ENCODE data around the gene ABHD18.
"Not testable (repeated sequence)": the region's sequence is repeated elsewhere in the genome, so short reads cannot be mapped to it uniquely, and the experiment has no call there.

The ABHD18 gene

DNA sequence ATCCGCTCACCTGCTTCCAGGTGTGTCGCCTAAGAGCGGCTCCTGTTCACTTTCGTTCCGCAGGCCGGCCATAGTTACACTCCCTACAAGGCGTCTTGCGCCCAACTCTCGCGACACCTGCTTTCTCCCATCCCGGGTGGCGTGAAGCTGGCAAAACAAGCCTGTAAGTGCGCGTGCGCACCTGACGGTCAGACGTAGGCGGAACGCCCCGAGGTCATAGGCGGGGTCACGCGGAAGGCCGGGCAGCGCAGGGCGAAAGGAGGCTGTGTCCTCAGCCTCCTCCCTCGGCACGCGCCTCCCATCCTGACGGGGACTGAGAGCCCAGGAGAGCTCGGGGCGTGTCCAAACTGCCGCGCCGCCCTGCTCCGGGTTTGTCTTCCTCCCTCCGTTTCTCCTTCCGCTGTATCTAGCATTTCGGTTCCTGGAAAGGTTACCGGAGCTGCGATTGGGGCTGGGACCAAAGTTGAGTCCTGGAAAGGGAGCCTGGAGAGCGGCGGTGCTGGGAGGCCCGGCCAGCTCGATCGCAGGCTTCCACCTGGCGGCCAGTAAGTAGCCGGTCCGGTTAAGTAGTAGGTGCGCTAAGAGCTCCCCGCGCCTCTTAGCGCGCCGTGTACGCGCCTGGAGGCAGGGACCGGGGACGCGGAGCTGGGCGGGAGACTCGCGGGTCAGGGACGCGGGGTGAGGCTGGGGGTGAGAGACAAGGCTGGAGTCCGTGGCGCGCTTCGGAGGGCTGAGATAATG, at the start of gene ABHD18, which contains the start of gene MFSD8:
Gene ABHD18, plus strand, starts transcription at position 345 of the 741 bp plus-strand sequence. CDS start 17,550 bp downstream, outside the sequence.
Gene MFSD8, minus strand, starts transcription at position 112 of the 741 bp plus-strand sequence. Its CDS starts 40 bp downstream, at position 72.
- DNase-seq = peak; percentile 72

DNA sequence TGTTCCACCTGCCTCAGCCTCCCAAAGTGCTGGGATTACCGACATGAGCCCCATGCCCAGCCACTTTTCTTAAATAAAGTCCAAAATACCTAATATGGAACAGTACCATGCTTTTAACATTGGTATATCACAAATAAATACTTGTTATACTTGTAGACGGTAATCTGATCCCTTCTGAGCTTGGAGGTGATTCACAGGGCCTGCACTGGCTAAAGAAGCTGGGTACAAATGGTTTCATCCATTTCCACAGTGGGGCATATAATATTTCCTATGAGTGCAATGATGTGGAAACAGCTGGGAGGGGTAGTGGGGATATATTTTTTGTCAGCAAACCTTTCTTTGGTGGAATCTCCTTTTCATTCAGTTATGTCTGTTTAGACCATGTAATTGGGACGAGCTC, 48.7 kb upstream of the ABHD18 start:
- no peak for DNase-seq

DNA sequence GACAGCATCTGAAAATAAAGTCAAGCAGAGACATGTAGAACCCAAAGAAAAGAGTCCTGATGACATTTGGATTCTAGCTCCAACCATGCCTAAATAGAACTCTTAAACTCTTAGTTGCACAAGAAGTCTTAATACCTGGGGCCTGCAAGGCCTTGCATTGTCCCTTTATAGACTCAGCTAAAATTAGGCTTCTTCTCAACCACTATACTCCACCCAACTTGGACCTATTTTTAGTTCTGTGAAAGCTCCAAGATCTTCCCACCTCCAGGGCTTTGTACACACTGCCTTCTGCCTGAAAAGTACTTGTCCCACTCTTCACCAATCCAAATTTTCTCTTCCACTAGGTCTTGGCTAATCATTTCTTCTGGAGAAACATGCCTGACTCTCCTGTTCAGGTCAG, 48.1 kb upstream of the ABHD18 start:
- no peak for DNase-seq

DNA sequence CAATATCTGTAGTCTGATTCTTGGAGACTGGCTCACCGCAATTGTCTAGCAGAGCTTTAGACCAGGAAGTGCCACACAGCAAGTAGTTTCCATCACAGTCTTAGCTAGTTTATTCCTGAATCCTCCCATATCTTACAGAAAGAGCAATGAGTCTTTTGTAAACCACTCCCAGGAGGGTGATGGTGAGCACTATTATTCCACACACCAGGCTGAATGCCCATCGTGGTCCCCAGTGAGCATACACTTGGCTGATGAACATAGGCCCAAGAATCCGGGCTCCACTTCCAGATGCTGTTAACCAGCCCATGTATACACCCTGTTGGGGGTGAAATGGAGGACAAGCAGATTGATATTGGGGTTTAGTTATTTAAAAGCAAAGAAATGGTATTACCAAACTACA, 44.7 kb upstream of the ABHD18 start:
- no peak for DNase-seq

DNA sequence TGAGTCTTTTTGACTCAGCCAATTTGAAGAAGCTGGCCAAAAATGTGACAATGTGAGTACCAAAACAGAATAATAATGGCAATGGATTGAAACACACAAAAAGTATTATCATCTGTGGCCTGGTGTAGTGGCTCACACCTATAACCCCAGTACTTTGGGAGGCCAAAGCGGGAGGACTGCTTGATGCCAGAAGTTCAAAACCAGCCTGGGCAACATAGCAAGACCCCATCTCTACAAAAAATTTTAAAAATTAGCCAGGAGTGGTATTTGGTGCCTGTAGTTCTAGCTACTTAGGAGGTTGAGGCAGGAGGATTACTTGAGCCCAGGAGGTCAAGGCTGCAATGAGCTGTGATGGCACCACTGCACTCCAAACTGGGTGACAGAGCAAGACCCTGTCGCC, 43.0 kb upstream of the ABHD18 start:
- no peak for DNase-seq

DNA sequence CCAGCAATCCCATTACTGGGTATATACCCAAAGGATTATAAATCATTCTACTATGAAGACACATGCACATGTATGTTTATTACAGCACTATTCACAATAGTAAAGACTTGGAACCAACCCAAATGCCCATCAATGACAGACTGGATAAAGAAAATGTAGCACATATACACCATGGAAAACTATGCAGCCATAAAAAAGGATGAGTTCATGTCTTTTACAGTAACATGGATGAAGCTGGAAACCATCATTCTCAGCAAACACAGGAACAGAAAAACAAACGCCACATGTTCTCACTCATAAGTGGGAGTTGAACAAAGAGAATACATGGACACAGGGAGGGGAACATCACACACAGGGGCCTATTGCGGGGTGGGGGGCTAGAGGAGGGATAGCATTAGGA, 39.5 kb upstream of the ABHD18 start:
- DNase-seq = not testable (repeated sequence)

DNA sequence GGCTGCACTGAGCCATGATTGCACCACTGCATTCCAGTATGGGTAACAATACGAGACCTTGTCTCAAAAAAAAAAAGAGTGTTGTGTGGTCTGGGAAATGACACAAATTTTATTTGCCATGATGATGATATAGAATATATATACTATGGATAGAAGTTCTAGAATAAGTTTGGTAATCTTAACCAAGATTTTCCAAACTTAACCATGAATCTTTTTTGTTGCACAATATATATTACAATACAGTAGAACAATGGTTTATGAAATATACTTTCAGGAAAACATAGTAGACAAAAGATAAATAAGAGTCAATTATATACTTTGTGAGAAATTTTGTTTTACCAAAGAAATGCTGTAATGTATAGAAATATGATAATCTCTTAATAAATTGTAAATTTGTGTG, 35.0 kb upstream of the ABHD18 start:
- no peak for DNase-seq

DNA sequence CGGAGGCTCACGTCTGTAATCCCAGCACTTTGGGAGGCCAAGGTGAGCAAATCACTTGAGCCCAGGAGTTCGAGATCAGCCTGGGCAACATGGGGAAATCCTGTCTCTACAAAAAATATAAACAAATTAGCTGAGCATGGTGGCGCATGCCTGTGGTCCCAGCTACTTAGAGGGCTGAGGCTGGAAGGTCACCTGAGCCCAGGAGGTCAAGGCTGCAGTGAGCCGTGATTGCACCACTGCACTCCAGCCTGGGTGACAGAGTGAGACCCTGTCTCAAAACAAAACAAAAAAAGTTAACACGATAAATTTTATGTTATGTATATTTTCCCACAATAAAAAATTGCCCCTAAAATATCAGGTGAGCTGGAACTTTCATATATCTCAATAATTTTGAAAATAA, 33.4 kb upstream of the ABHD18 start:
- not testable (repeated sequence) for DNase-seq

DNA sequence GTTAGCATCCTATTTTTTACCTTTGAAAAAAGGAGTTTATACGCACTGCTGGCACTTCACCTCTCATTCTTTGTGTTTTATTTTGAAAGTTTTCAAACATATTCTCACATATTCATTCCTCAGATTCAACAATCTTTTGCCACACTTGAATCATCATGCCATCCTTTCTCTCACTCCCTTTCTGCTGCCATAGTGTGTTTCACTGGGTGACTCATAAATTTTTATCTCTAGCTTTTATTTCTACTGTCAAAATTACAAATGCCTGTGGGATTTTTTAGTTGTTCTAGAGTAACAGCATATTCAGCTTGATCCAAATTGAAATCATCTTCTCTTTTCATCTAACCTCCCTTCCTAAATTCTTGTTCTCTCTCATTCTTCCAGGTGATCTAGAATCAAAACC, 28.2 kb upstream of the ABHD18 start:
- DNase-seq = no peak

DNA sequence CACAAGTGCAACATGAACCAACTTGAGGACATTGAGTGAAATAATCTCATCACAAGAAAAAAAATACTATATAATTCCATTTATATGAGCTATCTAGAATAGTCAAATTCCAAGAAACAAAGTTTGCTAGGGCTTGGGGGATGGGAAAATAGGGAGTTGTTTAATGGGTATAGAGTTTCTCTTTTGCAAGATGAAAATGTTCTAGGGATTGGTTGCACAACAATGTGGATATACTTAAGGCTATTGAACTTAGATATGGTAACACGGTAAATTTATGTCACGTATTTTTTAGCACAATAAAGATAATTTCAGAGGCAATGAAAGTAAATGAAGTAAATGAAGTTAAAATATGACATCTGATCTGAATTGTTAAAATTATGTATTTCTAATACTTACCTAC, 8.1 kb upstream of the ABHD18 start:
- DNase-seq = no peak

DNA sequence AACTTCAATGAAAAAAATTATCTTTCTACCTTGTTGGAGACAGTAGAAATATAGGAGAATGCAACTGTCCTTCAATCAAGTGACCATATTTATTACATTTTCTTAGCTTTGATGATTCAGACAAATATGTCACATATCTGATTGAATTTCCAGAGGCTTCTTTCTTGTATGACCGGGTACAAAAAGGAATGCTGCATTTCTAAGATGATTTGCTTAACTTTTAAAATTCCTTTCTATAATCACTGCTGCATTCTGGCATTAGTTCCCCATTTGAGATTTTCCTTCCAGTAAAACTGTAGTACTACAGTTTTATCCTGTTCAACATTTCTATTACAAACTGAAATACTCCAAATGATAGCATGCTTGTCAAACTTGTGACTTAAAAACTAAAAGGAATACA, 5.4 kb upstream of the ABHD18 start:
- DNase-seq = no peak

DNA sequence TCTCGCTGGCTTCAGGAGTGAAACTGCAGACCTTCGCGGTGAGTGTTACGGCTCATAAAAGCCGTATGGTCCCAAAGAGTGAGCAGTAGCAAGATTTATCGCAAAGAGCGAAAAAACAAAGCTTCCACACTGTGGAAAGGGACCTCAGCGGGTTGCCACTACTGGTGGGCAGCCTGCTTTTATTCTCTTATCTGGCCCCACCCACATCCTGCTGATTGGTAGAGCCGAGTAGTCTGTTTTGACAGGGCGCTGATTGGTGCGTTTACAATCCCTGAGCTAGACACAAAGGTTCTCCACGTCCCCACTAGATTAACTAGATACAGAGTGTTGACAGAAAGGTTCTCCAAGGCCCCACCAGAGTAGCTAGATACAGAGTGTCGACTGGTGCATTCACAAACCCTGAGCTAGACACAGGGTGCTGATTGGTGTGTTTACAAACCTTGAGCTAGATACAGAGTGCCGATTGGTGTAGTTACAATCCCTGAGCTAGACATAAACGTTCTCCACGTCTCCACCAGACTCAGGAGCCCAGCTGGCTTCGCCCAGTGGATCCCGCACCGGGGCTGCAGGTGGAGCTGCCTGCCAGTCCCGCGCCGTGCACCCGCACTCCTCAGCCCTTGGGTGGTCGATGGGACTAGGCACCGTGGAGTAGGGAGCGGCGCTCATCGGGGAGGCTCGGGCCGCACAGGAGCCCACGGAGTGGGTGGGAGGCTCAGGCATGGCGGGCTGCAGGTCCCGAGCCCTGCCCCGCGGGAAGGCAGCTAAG, 1.4 kb upstream of the ABHD18 start:
- not testable (repeated sequence) for DNase-seq

DNA sequence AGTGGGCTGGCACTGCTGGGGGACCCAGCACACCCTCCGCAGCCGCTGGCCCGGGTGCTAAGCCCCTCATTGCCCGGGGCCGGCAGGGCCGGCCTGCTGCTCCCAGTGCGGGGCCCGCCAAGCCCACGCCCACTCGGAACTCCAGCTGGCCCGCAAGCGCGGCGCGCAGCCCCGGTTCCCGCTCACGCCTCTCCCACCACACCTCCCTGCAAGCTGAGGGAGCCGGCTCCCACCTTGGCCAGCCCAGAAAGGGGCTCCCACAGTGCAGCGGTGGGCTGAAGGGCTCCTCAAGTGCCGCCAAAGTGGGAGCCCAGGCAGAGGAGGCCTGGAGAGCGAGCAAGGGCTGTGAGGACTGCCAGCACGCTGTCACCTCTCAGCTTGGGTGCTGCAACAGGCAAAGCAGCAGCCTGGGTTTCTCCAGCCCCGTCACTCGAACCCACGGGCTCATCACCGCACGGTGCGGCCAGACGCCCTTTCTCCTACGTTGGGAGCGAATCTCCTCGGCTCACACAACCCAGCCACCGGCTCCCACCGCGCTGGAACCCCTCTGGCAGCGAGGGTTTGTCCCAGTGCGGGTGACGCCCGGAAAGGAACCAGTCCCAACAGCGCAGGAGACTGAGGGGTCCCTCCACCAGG, 662 bp upstream of the ABHD18 start:
- DNase-seq = not testable (repeated sequence)

DNA sequence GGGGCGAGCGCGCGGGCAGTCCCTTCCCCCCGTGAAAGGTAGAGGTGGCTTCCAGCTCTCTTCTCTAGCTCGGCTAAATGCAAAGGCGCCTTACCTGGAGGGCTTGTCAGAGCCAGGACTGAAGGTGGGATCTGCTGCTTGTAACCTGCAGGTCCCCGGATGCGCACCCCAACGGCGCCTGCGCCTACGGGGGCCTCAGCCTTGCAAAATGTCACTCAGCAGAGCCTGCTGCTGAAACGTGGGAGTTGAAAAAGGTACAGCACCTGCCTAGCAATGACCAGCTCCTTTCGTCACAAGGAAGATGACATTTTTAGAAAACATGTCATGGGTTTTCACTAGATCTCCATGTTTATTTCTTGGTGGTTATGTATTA, 583 bp downstream of the ABHD18 start:
- DNase-seq = no peak

DNA sequence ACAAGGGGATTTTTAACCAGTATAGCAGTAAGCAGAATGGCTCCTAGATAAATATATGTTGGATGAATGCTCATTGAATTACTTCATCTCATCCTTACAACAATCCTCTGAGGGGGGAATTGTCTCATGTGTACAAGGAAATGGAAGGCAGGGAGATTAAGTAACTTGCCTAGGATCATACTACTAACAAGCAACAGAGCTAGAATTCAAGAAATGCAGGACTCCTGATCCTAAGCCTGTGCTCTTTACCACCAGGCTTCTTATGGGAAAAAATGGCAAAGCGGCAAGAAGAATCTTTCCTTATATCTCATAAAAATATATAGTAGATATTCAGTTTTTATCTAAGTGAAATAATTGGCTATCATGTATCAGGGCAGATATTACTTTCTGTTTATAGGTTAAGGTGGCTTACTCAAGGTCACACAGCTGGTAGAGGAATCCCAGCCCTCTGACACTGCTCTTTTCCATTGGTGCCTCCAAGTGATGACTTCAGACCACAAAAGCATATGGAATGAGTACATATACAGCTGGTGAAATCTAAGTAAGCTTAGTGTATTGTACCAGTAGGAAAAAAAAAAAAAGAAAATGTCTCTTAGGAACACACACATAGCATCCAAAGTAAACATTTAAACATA, 2.1 kb downstream of the ABHD18 start:
- no peak for DNase-seq

DNA sequence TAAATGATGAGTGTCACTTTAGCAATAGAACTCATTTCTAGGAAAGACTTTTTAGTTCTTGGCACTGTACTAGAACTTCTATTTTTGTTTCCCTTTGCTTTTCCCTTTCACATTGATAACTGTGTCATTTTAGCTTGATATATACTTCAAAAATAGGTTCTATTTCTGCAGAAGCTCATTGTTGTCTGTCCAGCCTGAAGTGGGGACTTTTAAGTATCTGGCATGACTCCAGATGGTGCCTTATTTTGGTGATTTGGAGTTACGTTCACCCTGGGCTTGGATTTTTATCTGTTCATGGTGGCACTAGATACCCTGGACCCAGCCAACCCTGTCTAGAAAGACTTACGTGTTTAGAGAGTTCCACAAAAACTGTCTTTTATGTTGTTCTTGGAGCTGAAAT, 3.4 kb downstream of the ABHD18 start:
- DNase-seq = no peak

DNA sequence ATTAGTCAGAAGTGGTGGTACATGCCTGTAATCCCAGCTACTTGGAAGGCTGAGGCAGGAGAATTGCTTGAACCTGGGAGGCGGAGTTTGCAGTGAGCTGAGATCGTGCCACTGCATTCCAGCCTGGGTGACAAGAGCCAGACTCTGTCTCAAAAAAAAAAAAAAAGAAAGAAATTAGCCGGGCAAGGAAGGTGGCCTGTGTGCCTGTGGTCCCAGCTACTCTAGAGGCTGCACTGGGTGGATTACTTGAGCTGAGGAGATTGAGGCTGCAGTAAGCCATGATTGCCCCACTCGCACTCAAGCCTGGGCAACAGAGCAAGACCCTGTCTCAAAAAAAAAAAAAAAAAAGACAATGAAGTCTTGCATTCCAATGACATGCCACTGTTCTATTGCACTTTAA, 5.7 kb downstream of the ABHD18 start:
- not testable (repeated sequence) for DNase-seq

DNA sequence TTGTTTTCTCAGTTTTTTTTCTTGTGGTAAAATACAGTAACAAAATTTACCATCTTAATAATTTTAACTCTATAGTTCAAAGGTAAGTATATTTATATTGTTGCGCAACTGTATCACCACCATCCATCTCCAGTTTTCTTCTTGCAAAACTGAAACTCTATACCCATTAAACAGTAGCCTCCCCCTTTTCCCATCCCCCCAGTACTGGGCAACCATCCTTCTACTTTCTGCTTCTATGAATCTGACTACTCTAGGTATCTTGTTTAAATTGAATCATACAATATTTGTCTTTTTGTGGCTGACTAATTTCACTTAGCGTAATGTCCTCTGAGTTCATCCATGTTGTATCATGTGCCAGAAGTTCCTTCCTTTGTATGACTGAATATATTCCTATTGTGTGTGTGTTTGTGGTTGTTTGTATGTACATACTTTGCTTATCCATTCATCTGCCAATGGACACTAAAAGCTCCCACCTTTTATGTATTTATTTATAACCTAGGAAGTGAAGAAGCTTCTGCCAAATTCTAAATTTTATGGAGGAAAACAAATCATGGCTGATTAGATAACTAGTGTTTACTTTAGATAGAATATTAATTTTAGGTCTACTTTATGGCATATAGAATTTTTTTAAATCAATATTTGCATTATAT, 10.0 kb downstream of the ABHD18 start:
- no peak for DNase-seq

DNA sequence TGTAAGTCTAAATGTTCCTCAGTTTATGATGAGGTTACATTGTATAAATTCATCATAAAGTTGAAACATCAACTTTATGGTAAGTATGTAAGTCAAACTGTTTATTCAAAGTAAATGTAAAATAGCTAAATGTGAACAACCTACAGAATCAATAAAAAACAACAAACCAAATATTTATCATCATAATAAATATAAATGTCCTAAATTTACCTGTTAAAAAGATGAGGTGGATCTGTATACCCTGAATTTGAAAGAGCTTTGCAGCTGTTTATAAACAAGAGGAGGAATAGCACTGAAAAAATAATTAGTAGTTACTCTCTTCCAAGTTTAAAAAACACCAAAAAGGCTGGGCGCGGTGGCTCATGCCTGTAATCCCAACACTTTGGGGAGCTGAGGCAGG, 13.7 kb downstream of the ABHD18 start:
- no peak for DNase-seq

DNA sequence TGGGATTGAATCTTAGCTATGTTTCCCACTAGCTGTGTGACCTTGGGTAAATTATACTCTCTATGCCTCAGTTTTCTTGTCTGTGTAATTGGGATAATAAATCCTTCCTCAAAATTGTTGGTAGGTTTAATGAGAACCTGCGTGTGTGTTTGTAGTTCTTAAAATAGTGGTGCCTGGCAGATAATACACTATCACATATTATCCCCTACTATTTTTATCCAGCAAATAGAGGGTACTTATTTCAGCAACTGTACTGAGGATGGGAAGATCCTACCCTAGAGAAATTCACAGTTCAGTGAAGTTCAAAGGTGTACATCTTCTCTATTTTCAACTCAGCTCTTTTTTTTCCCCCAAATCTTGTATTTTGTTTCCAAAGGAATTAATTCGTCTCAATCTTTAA, 17.2 kb downstream of the ABHD18 start:
- no peak for DNase-seq

DNA sequence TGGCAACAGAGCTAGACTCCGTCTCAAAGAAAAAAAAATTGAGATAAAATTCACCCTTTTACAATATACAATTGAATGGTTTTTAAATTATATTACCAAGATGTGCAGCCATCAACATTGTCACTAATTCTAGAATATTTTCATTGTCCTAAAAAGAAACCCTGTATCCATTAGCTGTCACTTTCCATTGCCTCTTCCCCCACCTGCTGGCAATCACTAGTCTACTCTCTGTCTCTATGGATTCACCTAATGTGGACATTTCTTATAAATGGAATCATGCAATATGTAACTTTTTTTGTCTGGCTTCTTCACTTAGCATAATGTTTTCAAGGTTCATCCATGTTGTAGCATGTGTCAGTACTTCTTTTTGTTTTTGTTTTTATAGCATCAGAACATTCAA, 20.8 kb downstream of the ABHD18 start:
- DNase-seq = no peak

DNA sequence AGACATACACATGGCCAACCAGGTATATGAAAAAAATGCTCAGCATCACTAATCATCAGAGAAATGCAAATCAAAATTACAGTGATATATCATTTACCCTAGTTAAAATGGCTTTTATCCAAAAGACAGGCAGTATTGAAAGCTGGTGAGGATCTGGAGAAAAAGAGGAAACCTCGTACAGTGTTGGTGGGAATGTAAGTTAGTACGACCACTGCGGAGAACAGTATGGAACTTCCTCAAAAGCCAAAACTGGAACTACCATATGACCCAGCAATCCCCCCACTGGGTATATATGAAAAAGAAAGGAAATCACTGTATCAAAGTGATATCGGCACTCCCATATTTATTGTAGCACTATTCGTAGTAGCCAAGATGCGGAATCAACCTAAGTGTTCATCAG, 23.4 kb downstream of the ABHD18 start:
- no peak for DNase-seq

DNA sequence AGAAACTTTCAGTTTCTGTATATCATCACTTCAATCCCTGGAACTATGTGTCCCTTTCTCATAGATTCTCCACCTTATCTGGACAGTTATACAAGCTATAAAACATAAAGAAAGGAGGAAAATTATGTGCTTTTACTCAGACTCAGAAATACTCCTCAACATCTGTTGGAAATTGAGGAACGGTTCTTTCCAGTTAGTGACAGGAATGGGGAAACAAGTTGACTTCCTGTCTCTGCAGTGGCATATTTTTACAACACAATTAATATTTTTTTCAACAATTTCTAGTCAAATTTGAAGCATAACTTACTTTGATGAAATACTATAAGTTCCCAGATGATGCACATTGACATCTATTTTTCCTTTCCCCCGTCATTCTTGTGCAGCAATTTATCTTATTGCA, 27.9 kb downstream of the ABHD18 start:
- DNase-seq = no peak

Data from NCI-H524 treated with DMSO at 0.1 percent for 48 hours (cell line).